ENCODE results near the gene LTBP1. TPM values are rescaled to one million over a fixed set of nuclear protein-coding genes. Genes with fewer than 3 reads are reported as not detected.

The LTBP1 gene
- total and polyA plus RNA-seq, 2 experiments from 2014 or later: 157 to 211 TPM

DNA sequence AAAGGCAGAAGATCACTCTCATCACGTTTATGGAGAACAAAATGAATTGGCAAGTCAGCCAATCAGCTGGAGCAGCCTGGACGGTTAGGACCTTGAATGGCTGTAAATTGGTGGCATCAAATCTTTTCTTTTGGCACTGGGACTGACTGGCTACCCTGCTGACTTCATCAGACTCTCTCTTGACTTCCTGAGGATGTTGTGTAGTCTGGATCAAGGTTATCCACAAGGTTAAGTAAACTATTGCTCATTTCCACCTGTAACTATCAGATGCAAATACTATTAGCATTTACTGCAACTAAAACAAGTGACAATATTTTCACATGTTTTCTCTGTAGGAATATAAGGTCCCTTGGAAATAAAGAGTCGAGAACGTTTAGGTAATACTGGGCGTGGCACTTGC lies 395.4 kb downstream of the LTBP1 start:
- in situ Hi-C loops (cut with MboI): no loop called here
- TF ChIP-seq EZH2phosphoT487 (IDR thresholded peaks at IDR 0.05; ENCODE audit: insufficient read depth, low read depth) (no peak), EZH2 (IDR thresholded peaks at IDR 0.05; ENCODE audit: insufficient read depth, poor library complexity, severe bottlenecking) (no peak)
- no peaks in the 10 kb centered on the region for H3K9me2 ChIP-seq (ENCODE audit: insufficient read depth)
- no peak overlapping the region for H3K4me2 ChIP-seq (ENCODE audit: unreplicated experiment)
- no peak overlapping the region for H2AFZ ChIP-seq
- H3F3A ChIP-seq (ENCODE audit: insufficient read depth): no peaks in the 10 kb centered on the region
- H3K9me3 ChIP-seq (ENCODE audit: low read depth): no peaks in the 10 kb centered on the region
- H3K79me2 ChIP-seq (ENCODE audit: insufficient read depth): no peaks in the 10 kb centered on the region
- H4K20me1 ChIP-seq (ENCODE audit: insufficient read depth): no peaks in the 10 kb centered on the region
- DNase-seq: no peak
- H3K27ac ChIP-seq: no peak overlapping the region
- WGBS, 2 experiments (ENCODE audit: low coverage in 1 of 2, low lambda C conversion rate in 2 of 2, missing lambda C conversion rate in 2 of 2): 62 to 63% methylated on average over 5 of the region's 5 CpGs
- no peaks in the 10 kb centered on the region for H3K27me3 ChIP-seq (replicated peaks; ENCODE audit: insufficient read depth)
- H3K36me3 ChIP-seq (ENCODE audit: low read depth): peaks cover 4% of the 10 kb centered on the region; the same call in 1 of the 2 replicates
- H3K9ac ChIP-seq: no peak overlapping the region
- no peak overlapping the region for H3K4me3 ChIP-seq
- no peaks in the 10 kb centered on the region for H3K4me1 ChIP-seq (ENCODE audit: insufficient read depth)

GRCh38 chr2:33342705-33343104 lies 396.0 kb downstream of the LTBP1 start:
- Histone ChIP-seq H3K9me3 (ENCODE audit: low read depth) (no peaks in the 10 kb centered on the region), H3K4me2 (ENCODE audit: unreplicated experiment) (no peak overlapping the region), H2AFZ (no peak overlapping the region), H3K4me1 (ENCODE audit: insufficient read depth) (no peaks in the 10 kb centered on the region), H3K36me3 (ENCODE audit: low read depth) (peaks cover 4% of the 10 kb centered on the region; the same call in 1 of the 2 replicates), H3K9ac (no peak overlapping the region), H3K27ac (no peak overlapping the region), H3K4me3 (no peak overlapping the region), H3K9me2 (ENCODE audit: insufficient read depth) (no peaks in the 10 kb centered on the region), H3F3A (ENCODE audit: insufficient read depth) (no peaks in the 10 kb centered on the region), H4K20me1 (ENCODE audit: insufficient read depth) (no peaks in the 10 kb centered on the region), H3K27me3 (replicated peaks; ENCODE audit: insufficient read depth) (no peaks in the 10 kb centered on the region), H3K79me2 (ENCODE audit: insufficient read depth) (no peaks in the 10 kb centered on the region)
- in situ Hi-C loops (cut with MboI): no loop called here
- DNase-seq: no peak
- TF ChIP-seq EZH2phosphoT487 (IDR thresholded peaks at IDR 0.05; ENCODE audit: insufficient read depth, low read depth) (no peak), EZH2 (IDR thresholded peaks at IDR 0.05; ENCODE audit: insufficient read depth, poor library complexity, severe bottlenecking) (no peak)
- 59 to 73% methylated on average over 4 of the region's 4 CpGs for WGBS, 2 experiments (ENCODE audit: low coverage in 1 of 2, low lambda C conversion rate in 2 of 2, missing lambda C conversion rate in 2 of 2)

- H3K79me2 ChIP-seq (ENCODE audit: insufficient read depth): no peaks in the 10 kb centered on the region
- 84 to 86% methylated on average over 3 of the region's 3 CpGs for WGBS, 2 experiments (ENCODE audit: low coverage in 1 of 2, low lambda C conversion rate in 2 of 2, missing lambda C conversion rate in 2 of 2)
- no peak overlapping the region for H3K4me3 ChIP-seq
- TF ChIP-seq EZH2phosphoT487 (IDR thresholded peaks at IDR 0.05; ENCODE audit: insufficient read depth, low read depth) (no peak), EZH2 (IDR thresholded peaks at IDR 0.05; ENCODE audit: insufficient read depth, poor library complexity, severe bottlenecking) (no peak)
- in situ Hi-C loops (cut with MboI): no loop called here
- no peaks in the 10 kb centered on the region for H4K20me1 ChIP-seq (ENCODE audit: insufficient read depth)
- DNase-seq: no peak
- peaks cover 9% of the 10 kb centered on the region for H3K36me3 ChIP-seq (ENCODE audit: low read depth)
- H3K4me2 ChIP-seq (ENCODE audit: unreplicated experiment): no peak overlapping the region
- no peaks in the 10 kb centered on the region for H3K9me3 ChIP-seq (ENCODE audit: low read depth)
- H3K27me3 ChIP-seq (replicated peaks; ENCODE audit: insufficient read depth): no peaks in the 10 kb centered on the region
- no peak overlapping the region for H3K27ac ChIP-seq
- H2AFZ ChIP-seq: no peak overlapping the region
- H3K9ac ChIP-seq: no peak overlapping the region
- H3F3A ChIP-seq (ENCODE audit: insufficient read depth): no peaks in the 10 kb centered on the region
- H3K9me2 ChIP-seq (ENCODE audit: insufficient read depth): no peaks in the 10 kb centered on the region
- no peaks in the 10 kb centered on the region for H3K4me1 ChIP-seq (ENCODE audit: insufficient read depth)
Measured at GRCh38 chr2:33343387-33343895, 396.7 kb downstream of the LTBP1 start.

GRCh38 chr2:33344230-33344629 lies 397.5 kb downstream of the LTBP1 start:
- WGBS, 2 experiments (ENCODE audit: low coverage in 1 of 2, low lambda C conversion rate in 2 of 2, missing lambda C conversion rate in 2 of 2): 88 to 90% methylated on average over 3 of the region's 3 CpGs
- no peaks in the 10 kb centered on the region for H3K9me2 ChIP-seq (ENCODE audit: insufficient read depth)

GRCh38 chr2:33347856-33348255 lies 401.1 kb downstream of the LTBP1 start:
- Histone ChIP-seq H3K9me3 (ENCODE audit: low read depth) (no peaks in the 10 kb centered on the region), H3K27ac (no peak overlapping the region), H3K9me2 (ENCODE audit: insufficient read depth) (no peaks in the 10 kb centered on the region), H3K36me3 (ENCODE audit: low read depth) (peaks cover 8% of the 10 kb centered on the region), H3F3A (ENCODE audit: insufficient read depth) (no peaks in the 10 kb centered on the region), H3K9ac (no peak overlapping the region), H3K4me1 (ENCODE audit: insufficient read depth) (no peaks in the 10 kb centered on the region), H4K20me1 (ENCODE audit: insufficient read depth) (no peaks in the 10 kb centered on the region), H3K4me2 (ENCODE audit: unreplicated experiment) (no peak overlapping the region), H3K4me3 (no peak overlapping the region), H2AFZ (no peak overlapping the region), H3K79me2 (ENCODE audit: insufficient read depth) (no peaks in the 10 kb centered on the region), H3K27me3 (replicated peaks; ENCODE audit: insufficient read depth) (no peaks in the 10 kb centered on the region)
- TF ChIP-seq EZH2phosphoT487 (IDR thresholded peaks at IDR 0.05; ENCODE audit: insufficient read depth, low read depth) (no peak), EZH2 (IDR thresholded peaks at IDR 0.05; ENCODE audit: insufficient read depth, poor library complexity, severe bottlenecking) (no peak)
- WGBS, 2 experiments (ENCODE audit: low coverage in 1 of 2, low lambda C conversion rate in 2 of 2, missing lambda C conversion rate in 2 of 2): 94 to 99% methylated on average over 3 of the region's 3 CpGs
- in situ Hi-C loops (cut with MboI): no loop called here
- no peak for DNase-seq

More at GRCh38 chr2:33344230-33344629, 397.5 kb downstream of the LTBP1 start:
- Histone ChIP-seq H3K9me3 (ENCODE audit: low read depth) (no peaks in the 10 kb centered on the region), H3K4me3 (no peak overlapping the region), H3K4me2 (ENCODE audit: unreplicated experiment) (no peak overlapping the region), H3F3A (ENCODE audit: insufficient read depth) (no peaks in the 10 kb centered on the region), H3K9ac (no peak overlapping the region), H3K36me3 (ENCODE audit: low read depth) (peaks cover 11% of the 10 kb centered on the region), H3K27me3 (replicated peaks; ENCODE audit: insufficient read depth) (no peaks in the 10 kb centered on the region), H4K20me1 (ENCODE audit: insufficient read depth) (no peaks in the 10 kb centered on the region), H3K4me1 (ENCODE audit: insufficient read depth) (no peaks in the 10 kb centered on the region), H3K27ac (no peak overlapping the region), H2AFZ (no peak overlapping the region), H3K79me2 (ENCODE audit: insufficient read depth) (no peaks in the 10 kb centered on the region)
- in situ Hi-C loops (cut with MboI): no loop called here
- no peak for TF ChIP-seq EZH2 (IDR thresholded peaks at IDR 0.05; ENCODE audit: insufficient read depth, poor library complexity, severe bottlenecking)
- TF ChIP-seq EZH2phosphoT487 (IDR thresholded peaks at IDR 0.05; ENCODE audit: insufficient read depth, low read depth): no peak
- DNase-seq: no peak
